Thyroid gland (tissue), 4 donors: ENCODE measurements around the gene OTOR. TPM values are rescaled to one million over a fixed set of nuclear protein-coding genes. Genes with fewer than 3 reads are reported as not detected.

Experiments used
- DNase-seq, 2 donors: peaks; one replicate each; pipeline ENCODE4 v3.0.0-alpha.2; 2019
- H3K27ac ChIP-seq, 3 donors: fragments of 200-600 bp; sonication (generic); 1 replicate in 2 of 3; 2 replicates in 1 of 3; pipeline ENCODE4 v1.5.1; 2016 to 2019; ENCODE audit warnings: mild to moderate bottlenecking in 1 of 3, moderate library complexity in 1 of 3
- H3K27me3 ChIP-seq: fragments of 200-600 bp; sonication (generic); one replicate; pipeline ENCODE4 v1.5.1; 2019
- H3K36me3 ChIP-seq, 2 donors: fragments of 200-600 bp; sonication (generic); one replicate each; pipeline ENCODE4 v1.5.1; 2016 to 2019
- H3K4me1 ChIP-seq, 2 donors: fragments of 200-600 bp; sonication (generic); one replicate each; pipeline ENCODE4 v1.5.1; 2017 to 2019
- H3K4me3 ChIP-seq, 3 donors: fragments of 200-600 bp; sonication (generic); replicated peaks in 1 of 3; 1 replicate in 2 of 3; 2 replicates in 1 of 3; pipeline ENCODE4 v1.5.1; 2016; ENCODE audit warnings: mild to moderate bottlenecking in 1 of 3
- H3K9me3 ChIP-seq: fragments of 200-600 bp; sonication (generic); one replicate; pipeline ENCODE4 v1.5.1; 2017
- WGBS, 2 donors: methylation state at CpG; one replicate each; pipeline ENCODE4 v1.1.5; 2017; 5-methylcytosine and 5-hydroxymethylcytosine counted together
- intact Hi-C: fragments of 100-400 bp; cut with DNase I; formaldehyde crosslinking; loops from one replicate; pipeline ENCODE4 v1.15.1; 2023
- total RNA-seq, 4 donors: library from RNA; depleted of rRNA; stranded (reverse); fragments of >200 nt; gene quantifications; one replicate each; pipeline ENCODE4 v1.2.3, GENCODE V29; 2016
- TF ChIP-seq, protein P1 (sequence below), 6 experiments: fragments of 200-600 bp in 3 of 6; fragments of 450-650 bp in 3 of 6; sonication (generic) in 3 of 6; IDR thresholded peaks; one replicate each; pipeline ENCODE4 v1.5.1; 2016 to 2019; ENCODE audit warnings: antibody characterized with exemption in 6 of 6, mild to moderate bottlenecking in 2 of 6, inconsistent platforms in 1 of 6, moderate library complexity in 1 of 6

OTOR gene
- total RNA-seq, 4 donors from 2014 or later = not detected

- 62 to 64% methylated on average over 1 of the region's 1 CpG for WGBS, 2 donors
- peak overlapping the region in 1 of 3 donors; percentile 11 for H3K27ac ChIP-seq
Measured at GRCh38 chr20:16785226-16785625, 37.1 kb downstream of the OTOR start.

More at GRCh38 chr20:16785226-16785625, 37.1 kb downstream of the OTOR start:
- H3K36me3 ChIP-seq = no peaks in the 10 kb centered on the region
- H3K4me1 ChIP-seq = peaks cover 9 to 10% of the 10 kb centered on the region in 2 donors
- H3K27me3 ChIP-seq = no peaks in the 10 kb centered on the region
- TF ChIP-seq, protein P1, sequence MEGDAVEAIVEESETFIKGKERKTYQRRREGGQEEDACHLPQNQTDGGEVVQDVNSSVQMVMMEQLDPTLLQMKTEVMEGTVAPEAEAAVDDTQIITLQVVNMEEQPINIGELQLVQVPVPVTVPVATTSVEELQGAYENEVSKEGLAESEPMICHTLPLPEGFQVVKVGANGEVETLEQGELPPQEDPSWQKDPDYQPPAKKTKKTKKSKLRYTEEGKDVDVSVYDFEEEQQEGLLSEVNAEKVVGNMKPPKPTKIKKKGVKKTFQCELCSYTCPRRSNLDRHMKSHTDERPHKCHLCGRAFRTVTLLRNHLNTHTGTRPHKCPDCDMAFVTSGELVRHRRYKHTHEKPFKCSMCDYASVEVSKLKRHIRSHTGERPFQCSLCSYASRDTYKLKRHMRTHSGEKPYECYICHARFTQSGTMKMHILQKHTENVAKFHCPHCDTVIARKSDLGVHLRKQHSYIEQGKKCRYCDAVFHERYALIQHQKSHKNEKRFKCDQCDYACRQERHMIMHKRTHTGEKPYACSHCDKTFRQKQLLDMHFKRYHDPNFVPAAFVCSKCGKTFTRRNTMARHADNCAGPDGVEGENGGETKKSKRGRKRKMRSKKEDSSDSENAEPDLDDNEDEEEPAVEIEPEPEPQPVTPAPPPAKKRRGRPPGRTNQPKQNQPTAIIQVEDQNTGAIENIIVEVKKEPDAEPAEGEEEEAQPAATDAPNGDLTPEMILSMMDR (IDR thresholded peaks at IDR 0.05) = no peak
- intact Hi-C loops = no loop called here
- no peak overlapping the region for H3K4me3 ChIP-seq
- no peaks in the 10 kb centered on the region for H3K9me3 ChIP-seq
- no peak for DNase-seq

Other genes starting within 250 kb of the OTOR start
- 10 to 100 TPM; 18.5 to 32.8 (median 28.6) TPM for gene KIF16B, start 174.9 kb upstream of the OTOR start, total RNA-seq
- 10 to 100 TPM; 24.8 to 42.0 (median 35.2) TPM for gene SNRPB2, start 18.3 kb upstream of the OTOR start, total RNA-seq